Tibial nerve (tissue), 4 donors: ENCODE measurements around the gene OLFM1. TPM values are rescaled to one million over a fixed set of nuclear protein-coding genes. Genes with fewer than 3 reads are reported as not detected.

ENCODE experiments used
- DNase-seq, 2 donors: peaks; one replicate each; pipeline ENCODE4 v3.0.0-alpha.2; 2019; ENCODE audit warnings: low spot score in 2 of 2
- H3K27ac ChIP-seq, 4 donors: fragments of 200-600 bp; sonication (generic) in 3 of 4; one replicate each; pipeline ENCODE4 v1.5.1; 2017 to 2019; ENCODE audit warnings: mild to moderate bottlenecking in 1 of 4
- H3K27me3 ChIP-seq, 2 donors: fragments of 200-600 bp; sonication (generic) in 1 of 2; one replicate each; pipeline versions ENCODE4 v1.5.1 to v1.6.0; 2017 to 2019
- H3K36me3 ChIP-seq, 3 donors: fragments of 200-600 bp; sonication (generic); one replicate each; pipeline ENCODE4 v1.5.1; 2018 to 2019
- H3K4me1 ChIP-seq, 4 donors: fragments of 200-600 bp; sonication (generic) in 3 of 4; one replicate each; pipeline ENCODE4 v1.5.1; 2017 to 2019
- H3K4me3 ChIP-seq, 4 donors: fragments of 200-600 bp; sonication (generic) in 3 of 4; one replicate each; pipeline ENCODE4 v1.5.1; 2017 to 2019; ENCODE audit warnings: mild to moderate bottlenecking in 1 of 4, moderate library complexity in 1 of 4
- H3K9me3 ChIP-seq, 4 donors: fragments of 200-600 bp; sonication (generic) in 3 of 4; one replicate each; pipeline ENCODE4 v1.5.1; 2017 to 2019
- EP300 ChIP-seq, 2 donors: sonication (generic); formaldehyde crosslinking; IDR thresholded peaks; one replicate each; pipeline ENCODE4 v1.6.1; 2017; ENCODE audit warnings: antibody characterized with exemption in 2 of 2, mild to moderate bottlenecking in 1 of 2
- POLR2A ChIP-seq, 2 donors: fragments of 450-650 bp; IDR thresholded peaks; one replicate each; pipeline ENCODE4 v1.6.1; 2017; ENCODE audit warnings: antibody characterized with exemption in 2 of 2, mild to moderate bottlenecking in 2 of 2, moderate library complexity in 2 of 2
- WGBS, 2 donors: methylation state at CpG; one replicate each; pipeline ENCODE4 v1.1.5; 2018; 5-methylcytosine and 5-hydroxymethylcytosine counted together
- total RNA-seq, 4 donors: library from RNA; depleted of rRNA; stranded (reverse); fragments of >200 nt; gene quantifications; one replicate each; pipeline ENCODE4 v1.1.0, GENCODE V29; 2016
- TF ChIP-seq, protein P1 (sequence below), 5 experiments: fragments of 200-600 bp in 3 of 5; fragments of 450-650 bp in 2 of 5; sonication (generic) in 3 of 5; IDR thresholded peaks; one replicate each; pipeline ENCODE4 v1.5.1; 2016 to 2019; ENCODE audit warnings: antibody characterized with exemption in 5 of 5, mild to moderate bottlenecking in 3 of 5, moderate library complexity in 2 of 5

The OLFM1 gene
- total RNA-seq, 4 donors from 2014 or later, result 30.3 to 63.8 (median 38.3) TPM

- H3K4me1 ChIP-seq, result peaks cover 0 to 10% (median 0%) of the 10 kb centered on the region in 4 donors
- WGBS, 2 donors, result 27 to 29% methylated on average over 12 to 16 of the region's 16 CpGs
Observed at GRCh38 chr9:135144581-135145170, 57.2 kb downstream of the OLFM1 start.

GRCh38 chr9:135145312-135145711, 57.8 kb downstream of the OLFM1 start:
- Histone ChIP-seq H3K27ac (no peak overlapping the region), H3K36me3 (no peaks in the 10 kb centered on the region), H3K4me1 (peaks cover 0 to 10% (median 0%) of the 10 kb centered on the region in 4 donors), H3K9me3 (peaks cover 0 to 6% (median 0%) of the 10 kb centered on the region in 4 donors), H3K4me3 (no peak overlapping the region), H3K27me3 (peaks cover 0 to 15% of the 10 kb centered on the region in 2 donors)
- DNase-seq, result no peak
- TF ChIP-seq EP300 (IDR thresholded peaks at IDR 0.05) (no peak), POLR2A (IDR thresholded peaks at IDR 0.05) (no peak)
- TF ChIP-seq, protein P1, sequence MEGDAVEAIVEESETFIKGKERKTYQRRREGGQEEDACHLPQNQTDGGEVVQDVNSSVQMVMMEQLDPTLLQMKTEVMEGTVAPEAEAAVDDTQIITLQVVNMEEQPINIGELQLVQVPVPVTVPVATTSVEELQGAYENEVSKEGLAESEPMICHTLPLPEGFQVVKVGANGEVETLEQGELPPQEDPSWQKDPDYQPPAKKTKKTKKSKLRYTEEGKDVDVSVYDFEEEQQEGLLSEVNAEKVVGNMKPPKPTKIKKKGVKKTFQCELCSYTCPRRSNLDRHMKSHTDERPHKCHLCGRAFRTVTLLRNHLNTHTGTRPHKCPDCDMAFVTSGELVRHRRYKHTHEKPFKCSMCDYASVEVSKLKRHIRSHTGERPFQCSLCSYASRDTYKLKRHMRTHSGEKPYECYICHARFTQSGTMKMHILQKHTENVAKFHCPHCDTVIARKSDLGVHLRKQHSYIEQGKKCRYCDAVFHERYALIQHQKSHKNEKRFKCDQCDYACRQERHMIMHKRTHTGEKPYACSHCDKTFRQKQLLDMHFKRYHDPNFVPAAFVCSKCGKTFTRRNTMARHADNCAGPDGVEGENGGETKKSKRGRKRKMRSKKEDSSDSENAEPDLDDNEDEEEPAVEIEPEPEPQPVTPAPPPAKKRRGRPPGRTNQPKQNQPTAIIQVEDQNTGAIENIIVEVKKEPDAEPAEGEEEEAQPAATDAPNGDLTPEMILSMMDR (IDR thresholded peaks at IDR 0.05), result no peak
- 85 to 94% methylated on average over 9 of the region's 9 CpGs for WGBS, 2 donors

More at GRCh38 chr9:135144581-135145170, 57.2 kb downstream of the OLFM1 start:
- DNase-seq, result no peak
- Histone ChIP-seq H3K9me3 (peaks cover 0 to under 1% (median 0%) of the 10 kb centered on the region in 4 donors), H3K36me3 (no peaks in the 10 kb centered on the region), H3K4me3 (no peak overlapping the region), H3K27me3 (peaks cover 0 to 15% of the 10 kb centered on the region in 2 donors), H3K27ac (no peak overlapping the region)
- no peak for TF ChIP-seq EP300 (IDR thresholded peaks at IDR 0.05)
- TF ChIP-seq POLR2A (IDR thresholded peaks at IDR 0.05), result no peak
- TF ChIP-seq, protein P1 (IDR thresholded peaks at IDR 0.05), result no peak

GRCh38 chr9:135146241-135146640, 58.8 kb downstream of the OLFM1 start:
- no peak for TF ChIP-seq EP300 (IDR thresholded peaks at IDR 0.05)
- TF ChIP-seq, protein P1 (IDR thresholded peaks at IDR 0.05), result no peak
- no peak for TF ChIP-seq POLR2A (IDR thresholded peaks at IDR 0.05)
- 63 to 67% methylated on average over 4 of the region's 4 CpGs for WGBS, 2 donors
- Histone ChIP-seq H3K27ac (no peak overlapping the region), H3K36me3 (no peaks in the 10 kb centered on the region), H3K9me3 (peaks cover 0 to 15% (median 0%) of the 10 kb centered on the region in 4 donors), H3K4me3 (no peak overlapping the region), H3K4me1 (peaks cover 0 to 10% (median 0%) of the 10 kb centered on the region in 4 donors), H3K27me3 (peaks cover 0 to 15% of the 10 kb centered on the region in 2 donors)
- DNase-seq, result no peak

DNA sequence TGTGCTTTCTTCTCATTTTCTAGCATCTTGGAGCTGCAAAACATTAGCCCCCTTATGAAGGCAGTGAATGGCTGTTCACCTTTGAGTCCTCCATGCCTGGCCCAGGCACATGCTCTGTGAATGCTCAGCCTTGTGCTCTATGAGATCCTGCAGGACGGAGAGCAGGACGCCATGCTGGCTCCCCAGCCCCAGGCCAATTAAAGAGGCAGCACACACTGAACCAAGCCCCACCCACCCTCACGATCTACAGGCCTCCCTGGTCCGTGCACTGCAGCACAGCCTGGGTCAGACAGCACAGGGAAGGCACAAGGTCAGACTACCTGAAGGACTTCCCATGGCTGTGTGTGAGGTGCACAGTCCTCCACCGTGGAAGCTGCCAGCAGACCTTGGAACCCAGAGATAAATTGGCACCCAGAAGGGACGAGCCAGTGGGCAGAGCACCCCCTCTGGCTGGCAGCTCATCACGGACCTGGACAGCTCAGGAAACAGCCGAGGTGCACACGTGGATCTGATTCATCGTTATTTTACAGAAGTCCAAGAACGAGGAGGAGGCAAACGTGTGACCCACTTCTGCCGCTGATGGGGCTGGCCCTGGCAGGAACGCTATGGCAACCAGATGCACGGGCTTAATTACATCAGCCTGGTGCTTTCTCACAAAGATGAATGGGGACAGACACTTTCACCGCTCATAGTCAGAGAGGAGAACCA, 59.5 kb downstream of the OLFM1 start:
- no peak for DNase-seq
- H3K27ac ChIP-seq, result no peak overlapping the region
- no peak overlapping the region for H3K4me3 ChIP-seq
- no peaks in the 10 kb centered on the region for H3K36me3 ChIP-seq
- WGBS, 2 donors, result 34 to 47% methylated on average over 14 to 16 of the region's 16 CpGs
- TF ChIP-seq, protein P1 (IDR thresholded peaks at IDR 0.05), result no peak
- TF ChIP-seq POLR2A (IDR thresholded peaks at IDR 0.05) (no peak), EP300 (IDR thresholded peaks at IDR 0.05) (no peak)
- peaks cover 0 to 15% of the 10 kb centered on the region in 2 donors for H3K27me3 ChIP-seq
- peaks cover 0 to 10% (median 0%) of the 10 kb centered on the region in 4 donors for H3K4me1 ChIP-seq
- peaks cover 0 to 17% (median 0%) of the 10 kb centered on the region in 4 donors for H3K9me3 ChIP-seq

GRCh38 chr9:135147474-135147805, 60.0 kb downstream of the OLFM1 start:
- no peak overlapping the region for H3K4me3 ChIP-seq
- no peak for DNase-seq
- H3K9me3 ChIP-seq, result peaks cover 0 to 17% (median 0%) of the 10 kb centered on the region in 4 donors
- peaks cover 0 to 10% (median 0%) of the 10 kb centered on the region in 4 donors for H3K4me1 ChIP-seq
- H3K27me3 ChIP-seq, result peaks cover 0 to 15% of the 10 kb centered on the region in 2 donors
- TF ChIP-seq, protein P1 (IDR thresholded peaks at IDR 0.05), result no peak
- no peak for TF ChIP-seq EP300 (IDR thresholded peaks at IDR 0.05)
- no peak for TF ChIP-seq POLR2A (IDR thresholded peaks at IDR 0.05)
- 62 to 65% methylated on average over 3 to 12 of the region's 12 CpGs for WGBS, 2 donors
- no peak overlapping the region for H3K27ac ChIP-seq
- no peaks in the 10 kb centered on the region for H3K36me3 ChIP-seq
